Neuronal stem cell (in vitro differentiated cells): ENCODE results near the gene ENOX1.

Experiments
- DNase-seq: peaks from one replicate; pipeline ENCODE4 v3.0.0-alpha.2; 2013; ENCODE audit warnings: low spot score
- H2AFZ ChIP-seq: one replicate; pipeline ENCODE4 v1.6.1; 2013; ENCODE audit warnings: mild to moderate bottlenecking, low read length, inconsistent platforms
- H2AK5ac ChIP-seq: 2 replicates; pipeline ENCODE4 v1.6.1; 2013; ENCODE audit warnings: low read depth, mild to moderate bottlenecking, inconsistent platforms, low read length, moderate library complexity, mixed read lengths
- H2BK120ac ChIP-seq: 2 replicates; pipeline ENCODE4 v1.6.1; 2013; ENCODE audit warnings: low read depth, mild to moderate bottlenecking, inconsistent platforms, low read length, moderate library complexity, mixed read lengths
- H2BK12ac ChIP-seq: one replicate; pipeline ENCODE4 v1.6.1; 2013; ENCODE audit warnings: low read length, inconsistent platforms
- H2BK15ac ChIP-seq: 2 replicates; pipeline ENCODE4 v1.6.1; 2013; ENCODE audit warnings: mild to moderate bottlenecking, low read length, inconsistent platforms, mixed read lengths
- H2BK5ac ChIP-seq: one replicate; pipeline ENCODE4 v1.6.1; 2013; ENCODE audit warnings: inconsistent platforms, mild to moderate bottlenecking, low read length, moderate library complexity
- H3K14ac ChIP-seq: one replicate; pipeline ENCODE4 v1.6.1; 2013; ENCODE audit warnings: low read length, inconsistent platforms
- H3K18ac ChIP-seq: 2 replicates; pipeline ENCODE4 v1.6.1; 2013; ENCODE audit warnings: low read length, inconsistent platforms
- H3K23ac ChIP-seq: 2 replicates; pipeline ENCODE4 v1.6.1; 2013; ENCODE audit warnings: low read depth, mild to moderate bottlenecking, mixed read lengths, low read length, inconsistent platforms; ENCODE audit not compliant: poor library complexity
- H3K27ac ChIP-seq: replicated peaks from 3 replicates; pipeline ENCODE4 v1.5.1; 2013; ENCODE audit warnings: low read length, inconsistent platforms
- H3K27me3 ChIP-seq, 3 experiments: 2 replicates each; pipeline ENCODE4 v1.6.1; 2013; ENCODE audit warnings: low read length in 3 of 3, mild to moderate bottlenecking in 2 of 3, inconsistent platforms in 1 of 3, low read depth in 1 of 3, mixed read lengths in 1 of 3, moderate library complexity in 1 of 3; ENCODE audit not compliant: control insufficient read depth in 3 of 3, insufficient read depth in 3 of 3
- H3K36me3 ChIP-seq, 2 donors: replicated peaks in 1 of 2; 2 replicates each; pipeline ENCODE4 v1.6.1; 2013; ENCODE audit warnings: low read length in 2 of 2; ENCODE audit not compliant: control insufficient read depth in 2 of 2, insufficient read depth in 2 of 2
- H3K4ac ChIP-seq: 2 replicates; pipeline ENCODE4 v1.6.1; 2013; ENCODE audit warnings: inconsistent platforms, mild to moderate bottlenecking, low read length, moderate library complexity
- H3K4me1 ChIP-seq, 2 donors: 1 replicate in 1 of 2; 2 replicates in 1 of 2; pipeline ENCODE4 v1.6.1; 2013; ENCODE audit warnings: low read length in 2 of 2, low read depth in 1 of 2; ENCODE audit not compliant: control insufficient read depth in 2 of 2, insufficient read depth in 1 of 2
- H3K4me2 ChIP-seq: one replicate; pipeline ENCODE4 v1.6.1; 2013; ENCODE audit warnings: mild to moderate bottlenecking, low read length, inconsistent platforms; ENCODE audit not compliant: insufficient read depth, poor library complexity, severe bottlenecking
- H3K4me3 ChIP-seq, 2 donors: 2 replicates each; pipeline ENCODE4 v1.5.1; 2013; ENCODE audit warnings: low read length in 2 of 2, mild to moderate bottlenecking in 2 of 2, inconsistent platforms in 1 of 2, moderate library complexity in 1 of 2
- H3K79me1 ChIP-seq: one replicate; pipeline ENCODE4 v1.6.1; 2013; ENCODE audit warnings: low read depth, mild to moderate bottlenecking, inconsistent platforms, low read length, moderate library complexity
- H3K9ac ChIP-seq: one replicate; pipeline ENCODE4 v1.6.1; 2013; ENCODE audit warnings: mild to moderate bottlenecking, low read depth, low read length, inconsistent platforms; ENCODE audit not compliant: poor library complexity
- H3K9me3 ChIP-seq, 2 donors: replicated peaks in 1 of 2; 2 replicates each; pipeline versions ENCODE3 to v1.6.1; 2013; ENCODE audit warnings: low read length in 2 of 2, mild to moderate bottlenecking in 2 of 2, inconsistent platforms in 1 of 2, low read depth in 1 of 2, mixed read lengths in 1 of 2, moderate library complexity in 1 of 2; ENCODE audit not compliant: control insufficient read depth in 2 of 2, insufficient read depth in 1 of 2
- H4K8ac ChIP-seq: one replicate; pipeline ENCODE4 v1.6.1; 2013; ENCODE audit warnings: low read depth, mild to moderate bottlenecking, inconsistent platforms, low read length, moderate library complexity
- H4K91ac ChIP-seq: one replicate; pipeline ENCODE4 v1.6.1; 2013; ENCODE audit warnings: low read length, low read depth, mild to moderate bottlenecking, inconsistent platforms; ENCODE audit not compliant: poor library complexity
- WGBS, 2 donors: extraction: QIAGEN DNeasy Blood & Tissue Kit; methylation state at CpG; one replicate each; pipeline ENCODE4 v1.1.7; 2013; ENCODE audit warnings: missing lambda C conversion rate in 2 of 2, mixed read lengths in 1 of 2; ENCODE audit not compliant: insufficient read length in 2 of 2, insufficient replicate concordance in 1 of 2; ENCODE audit errors: extremely low coverage in 2 of 2; 5-methylcytosine and 5-hydroxymethylcytosine counted together

The ENOX1 gene

DNA sequence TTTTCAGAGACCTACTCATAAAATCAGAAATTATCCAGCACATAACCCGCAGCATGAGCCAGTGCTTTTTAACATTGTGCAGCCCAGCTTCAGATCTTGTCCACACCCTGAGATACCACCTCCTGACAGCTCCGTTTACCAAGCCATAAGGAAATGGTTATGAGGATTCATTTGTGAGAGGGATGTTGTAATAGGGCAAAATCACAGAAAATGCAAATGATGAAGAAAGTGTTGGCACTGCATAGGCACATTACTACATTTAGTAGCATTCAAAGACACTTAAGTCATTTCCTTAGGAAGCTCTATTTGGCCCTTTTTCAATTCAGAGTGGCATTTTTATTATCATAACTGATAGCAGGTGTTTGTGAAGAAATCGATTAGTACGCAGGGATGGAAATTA is 485.9 kb downstream of the ENOX1 start:
- no peaks in the 10 kb centered on the region for H3K79me1 ChIP-seq
- no peak overlapping the region for H3K4me3 ChIP-seq
- H2AK5ac ChIP-seq: no peak overlapping the region
- H3K9ac ChIP-seq: no peak overlapping the region
- no CpG with 5 or more reads among the region's 4 CpGs for WGBS, 2 donors
- H3K27me3 ChIP-seq: no peaks in the 10 kb centered on the region
- no peak overlapping the region for H2BK120ac ChIP-seq
- no peak overlapping the region for H3K14ac ChIP-seq
- no peak overlapping the region for H2AFZ ChIP-seq
- H2BK12ac ChIP-seq: no peak overlapping the region
- H2BK5ac ChIP-seq: no peak overlapping the region
- no peak overlapping the region for H3K23ac ChIP-seq
- no peak overlapping the region for H4K8ac ChIP-seq
- H3K18ac ChIP-seq: no peak overlapping the region
- no peak overlapping the region for H3K4ac ChIP-seq
- no peak for DNase-seq
- no peak overlapping the region for H4K91ac ChIP-seq
- no peaks in the 10 kb centered on the region for H3K36me3 ChIP-seq
- H3K4me2 ChIP-seq: no peak overlapping the region
- no peak overlapping the region for H2BK15ac ChIP-seq
- no peak overlapping the region for H3K27ac ChIP-seq
- no peaks in the 10 kb centered on the region for H3K9me3 ChIP-seq
- peaks cover 9 to 17% of the 10 kb centered on the region in 2 donors for H3K4me1 ChIP-seq

- Histone ChIP-seq H3K27ac (no peak overlapping the region), H2BK12ac (no peak overlapping the region), H2AFZ (no peak overlapping the region), H3K23ac (no peak overlapping the region), H3K79me1 (no peaks in the 10 kb centered on the region), H4K91ac (no peak overlapping the region), H3K4ac (no peak overlapping the region), H3K9ac (no peak overlapping the region), H2BK120ac (no peak overlapping the region), H4K8ac (no peak overlapping the region), H2BK5ac (no peak overlapping the region), H3K18ac (no peak overlapping the region), H3K36me3 (no peaks in the 10 kb centered on the region), H3K4me1 (peaks cover 9 to 17% of the 10 kb centered on the region in 2 donors), H3K4me3 (no peak overlapping the region), H3K9me3 (no peaks in the 10 kb centered on the region), H3K4me2 (no peak overlapping the region), H2BK15ac (no peak overlapping the region), H2AK5ac (no peak overlapping the region), H3K14ac (no peak overlapping the region), H3K27me3 (no peaks in the 10 kb centered on the region)
- WGBS, 2 donors: no CpG with 5 or more reads among the region's 5 CpGs
- DNase-seq: no peak
Measured at GRCh38 chr13:43299374-43299773, 487.4 kb downstream of the ENOX1 start.

DNA sequence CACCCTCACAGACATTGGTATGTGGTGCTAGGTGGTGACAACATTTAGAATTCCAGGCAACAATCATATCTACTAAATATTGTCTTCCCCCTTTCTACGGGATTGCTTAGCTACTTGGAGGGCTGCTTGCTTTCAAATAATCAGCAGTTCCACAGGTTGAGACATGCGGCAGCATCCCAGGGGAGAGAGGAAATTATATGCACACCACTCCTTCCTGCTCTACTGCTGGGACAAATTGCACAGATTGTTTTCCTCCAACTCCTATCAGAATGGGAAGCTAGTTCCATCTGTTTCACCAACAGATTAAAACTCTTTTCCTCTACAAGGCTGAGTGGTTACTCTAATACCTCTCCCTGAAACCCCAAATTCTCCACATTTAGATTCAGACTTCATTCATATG is 488.0 kb downstream of the ENOX1 start:
- Histone ChIP-seq H3K23ac (no peak overlapping the region), H3K4me2 (no peak overlapping the region), H4K91ac (no peak overlapping the region), H3K27me3 (no peaks in the 10 kb centered on the region), H3K36me3 (no peaks in the 10 kb centered on the region), H2BK12ac (no peak overlapping the region), H3K9me3 (no peaks in the 10 kb centered on the region), H4K8ac (no peak overlapping the region), H3K4me1 (peaks cover 9 to 17% of the 10 kb centered on the region in 2 donors), H3K4ac (no peak overlapping the region), H2BK120ac (no peak overlapping the region), H3K4me3 (no peak overlapping the region), H2AK5ac (no peak overlapping the region), H3K79me1 (no peaks in the 10 kb centered on the region), H3K9ac (no peak overlapping the region), H3K27ac (no peak overlapping the region), H2AFZ (no peak overlapping the region), H3K14ac (no peak overlapping the region), H3K18ac (no peak overlapping the region), H2BK15ac (no peak overlapping the region), H2BK5ac (no peak overlapping the region)
- no CpG with 5 or more reads among the region's 2 CpGs for whole genome bisulfite sequencing, 2 donors
- no peak for DNase-seq

GRCh38 chr13:43297967-43298678 is 488.6 kb downstream of the ENOX1 start:
- no peak overlapping the region for H3K4ac ChIP-seq
- peaks cover 7 to 13% of the 10 kb centered on the region in 2 donors for H3K4me1 ChIP-seq
- H3K27me3 ChIP-seq: no peaks in the 10 kb centered on the region
- no peak overlapping the region for H2AFZ ChIP-seq
- H3K9me3 ChIP-seq: no peaks in the 10 kb centered on the region
- no peak overlapping the region for H2BK15ac ChIP-seq
- H2BK120ac ChIP-seq: no peak overlapping the region
- no peak overlapping the region for H4K91ac ChIP-seq
- H2AK5ac ChIP-seq: no peak overlapping the region
- no peaks in the 10 kb centered on the region for H3K36me3 ChIP-seq
- H3K4me2 ChIP-seq: no peak overlapping the region
- no peak overlapping the region for H3K27ac ChIP-seq
- no peak overlapping the region for H3K18ac ChIP-seq
- H3K4me3 ChIP-seq: no peak overlapping the region
- H2BK5ac ChIP-seq: no peak overlapping the region
- H2BK12ac ChIP-seq: no peak overlapping the region
- no CpG with 5 or more reads among the region's 6 CpGs for WGBS, 2 donors
- DNase-seq: no peak
- no peak overlapping the region for H4K8ac ChIP-seq
- H3K9ac ChIP-seq: no peak overlapping the region
- H3K79me1 ChIP-seq: no peaks in the 10 kb centered on the region
- no peak overlapping the region for H3K23ac ChIP-seq
- H3K14ac ChIP-seq: no peak overlapping the region
